ENCODE results near the gene PIAS4.
A peak's percentile ranks its signal among the peaks of the same experiment; 100 is the strongest.
"Not testable (repeated sequence)": the region's sequence is repeated elsewhere in the genome, so short reads cannot be mapped to it uniquely, and the experiment has no call there.

PIAS4 gene

GRCh38 chr19:4007021-4007835 is at the start of gene PIAS4:
Gene PIAS4 (plus strand): TSS chr19:4007736. CDS start chr19:4007761, 25 bp downstream.
- peak; percentile 94 for DNase-seq

GRCh38 chr19:3958836-3959765 is 48.4 kb upstream of the PIAS4 start:
- DNase-seq = no peak

GRCh38 chr19:3959766-3960131 is 47.8 kb upstream of the PIAS4 start:
- no peak for DNase-seq

GRCh38 chr19:3961007-3961406 is 46.5 kb upstream of the PIAS4 start:
- no peak for DNase-seq

- no peak for DNase-seq
Observed at GRCh38 chr19:3963458-3964255, 43.9 kb upstream of the PIAS4 start.

- no peak for DNase-seq
Observed at GRCh38 chr19:3964256-3965194, 43.0 kb upstream of the PIAS4 start.

GRCh38 chr19:3966051-3967017 is 41.2 kb upstream of the PIAS4 start:
- no peak for DNase-seq

- DNase-seq = not testable (repeated sequence)
Observed at GRCh38 chr19:3967983-3968382, 39.6 kb upstream of the PIAS4 start.

GRCh38 chr19:3968556-3969434 is 38.7 kb upstream of the PIAS4 start:
- peak; percentile 52 for DNase-seq

- no peak for DNase-seq
Observed at GRCh38 chr19:3969435-3970312, 37.9 kb upstream of the PIAS4 start.

GRCh38 chr19:3970313-3970807 is 37.2 kb upstream of the PIAS4 start:
- no peak for DNase-seq

GRCh38 chr19:3970808-3971598 is 36.5 kb upstream of the PIAS4 start, which contains the start of gene DAPK3:
Gene DAPK3 (minus strand): TSS chr19:3971099. CDS start chr19:3969735, 1,364 bp downstream.
- peak; percentile 97 for DNase-seq

- no peak for DNase-seq
Observed at GRCh38 chr19:3975144-3975543, 32.4 kb upstream of the PIAS4 start.

GRCh38 chr19:3975637-3976087 is 31.9 kb upstream of the PIAS4 start:
- DNase-seq = peak; percentile 21

- DNase-seq = no peak
Observed at GRCh38 chr19:3976495-3977241, 30.9 kb upstream of the PIAS4 start.

Data from NCI-H82 (cell line).